Keratinocyte (primary cell): Measurements from ENCODE around the gene YWHAH. TPM values are rescaled to one million over a fixed set of nuclear protein-coding genes. Genes with fewer than 3 reads are reported as not detected.

Experiments used
- DNase-seq: peaks from one replicate; pipeline ENCODE4 v3.0.0-alpha.2; 2011; ENCODE audit warnings: low read depth, missing footprints, low spot score
- FAIRE-seq: peaks from 2 replicates; lab custom pipeline; 2011; peaks lifted over from hg19 to GRCh38; lab: Jason Lieb, UNC
- H2AFZ ChIP-seq: 2 replicates; pipeline ENCODE4 v1.6.0; 2012; ENCODE audit warnings: low read length, control low read depth, inconsistent platforms; ENCODE audit not compliant: control insufficient read depth
- H3K27ac ChIP-seq: 2 replicates; pipeline ENCODE4 v1.5.1; 2011; ENCODE audit warnings: low read length; ENCODE audit not compliant: control insufficient read depth, insufficient read depth
- H3K27me3 ChIP-seq: 3 replicates; pipeline ENCODE4 v1.6.0; 2011; ENCODE audit warnings: low read length; ENCODE audit not compliant: control insufficient read depth, insufficient read depth; ENCODE audit errors: extremely low read depth
- H3K36me3 ChIP-seq, 2 experiments: 2 replicates in 1 of 2; 3 replicates in 1 of 2; pipeline ENCODE4 v1.5.1; 2011; ENCODE audit warnings: low read length in 2 of 2, mild to moderate bottlenecking in 1 of 2; ENCODE audit not compliant: control insufficient read depth in 2 of 2, insufficient read depth in 2 of 2; ENCODE audit errors: extremely low read depth in 1 of 2
- H3K4me1 ChIP-seq: 3 replicates; pipeline ENCODE4 v1.5.1; 2011; ENCODE audit warnings: low read length; ENCODE audit not compliant: control insufficient read depth, insufficient read depth; ENCODE audit errors: extremely low read depth
- H3K4me2 ChIP-seq: 3 replicates; pipeline ENCODE4 v1.6.0; 2011; ENCODE audit warnings: low read depth, low read length; ENCODE audit not compliant: control insufficient read depth, insufficient read depth; ENCODE audit errors: extremely low read depth
- H3K4me3 ChIP-seq, 3 experiments: fragments of 200-600 bp in 1 of 3; sonication (generic) in 1 of 3; 2 replicates in 2 of 3; 3 replicates in 1 of 3; pipeline ENCODE4 v1.5.1; 2011 to 2016; ENCODE audit warnings: low read length in 3 of 3, mild to moderate bottlenecking in 3 of 3, control low read depth in 2 of 3, inconsistent platforms in 1 of 3, low read depth in 1 of 3, mixed read lengths in 1 of 3, mixed run types in 1 of 3, moderate library complexity in 1 of 3; ENCODE audit not compliant: control insufficient read depth in 2 of 3, insufficient read depth in 2 of 3; ENCODE audit errors: extremely low read depth in 1 of 3
- H3K79me2 ChIP-seq: 2 replicates; pipeline ENCODE4 v1.6.0; 2012; ENCODE audit warnings: low read length; ENCODE audit not compliant: control insufficient read depth, insufficient read depth
- H3K9ac ChIP-seq: 3 replicates; pipeline ENCODE4 v1.6.0; 2011; ENCODE audit warnings: low read length; ENCODE audit not compliant: control insufficient read depth, insufficient read depth; ENCODE audit errors: extremely low read depth
- H3K9me1 ChIP-seq: 3 replicates; pipeline ENCODE4 v1.6.0; 2011; ENCODE audit warnings: low read length; ENCODE audit not compliant: control insufficient read depth, insufficient read depth; ENCODE audit errors: extremely low read depth
- H3K9me3 ChIP-seq: 2 replicates; pipeline ENCODE4 v1.5.1; 2012; ENCODE audit warnings: low read depth, low read length; ENCODE audit not compliant: control insufficient read depth
- H4K20me1 ChIP-seq: 3 replicates; pipeline ENCODE4 v1.6.0; 2011; ENCODE audit warnings: low read length; ENCODE audit not compliant: control insufficient read depth, insufficient read depth; ENCODE audit errors: extremely low read depth
- CTCF ChIP-seq, 3 experiments: IDR thresholded peaks in 1 of 3; conservative IDR thresholded peaks in 1 of 3; optimal IDR thresholded peaks in 1 of 3; 2 replicates in 2 of 3; 3 replicates in 1 of 3; pipeline versions ENCODE3 to v1.5.1; 2011; ENCODE audit warnings: low read length in 3 of 3, mild to moderate bottlenecking in 3 of 3, moderate library complexity in 2 of 3, control low read depth in 1 of 3, inconsistent platforms in 1 of 3; ENCODE audit not compliant: insufficient read depth in 2 of 3; ENCODE audit errors: extremely low read depth in 1 of 3
- EZH2 ChIP-seq: IDR thresholded peaks from one replicate; pipeline ENCODE4 v1.6.1; 2012; ENCODE audit warnings: inconsistent platforms, mild to moderate bottlenecking, low read length, moderate library complexity
- dilution Hi-C: fragments of 300-500 bp; cut with MboI; formaldehyde crosslinking; loops from one replicate; pipeline ENCODE4 v1.7.0; 2020; ENCODE audit warnings: low sequenced_read_pairs; ENCODE audit not compliant: extremely low pct_ligation_motif_present
- polyA plus RNA-seq, 5 experiments: library from polyadenylated mRNA; depleted of rRNA in 3 of 5; stranded (reverse) in 3 of 5; stranded (forward) in 1 of 5; unstranded in 1 of 5; fragments of >200 nt; gene quantifications; 1 replicate in 1 of 5; 2 replicates in 3 of 5; 3 replicates in 1 of 5; pipeline versions ENCODE4 v1.2.1 to v1.2.3, GENCODE V29; 2011 to 2012; ENCODE audit warnings: missing spikeins in 2 of 5, low read depth in 1 of 5, low replicate concordance in 1 of 5

The YWHAH gene
- polyA plus RNA-seq, 1 donor (not counting 4 experiments of a cell fraction or from before 2014, with no cell fraction given), result 108 TPM

- Histone ChIP-seq H3K27ac (peak overlapping the region; percentile 91), H3K9me3 (no peaks in the 10 kb centered on the region), H3K27me3 (no peaks in the 10 kb centered on the region), H4K20me1 (peaks cover 16% of the 10 kb centered on the region), H3K4me3 (peak overlapping the region; percentile 94 to 98 (median 94)), H3K4me1 (peaks cover 27% of the 10 kb centered on the region), H3K9ac (peak overlapping the region; percentile 95), H2AFZ (peak overlapping the region; percentile 49), H3K9me1 (no peaks in the 10 kb centered on the region), H3K4me2 (peak overlapping the region; percentile 99), H3K79me2 (peaks cover 54% of the 10 kb centered on the region), H3K36me3 (peaks cover 10 to 29% of the 10 kb centered on the region in 2 experiments)
- dilution Hi-C loops, result no loop called here
- DNase-seq (no peak), FAIRE-seq (peak; percentile 29)
- peak in 1 of 3 experiments; percentile 9 for TF ChIP-seq CTCF (optimal IDR thresholded peaks at IDR 0.05 in 1 of 3, IDR thresholded peaks at IDR 0.05 in 1 of 3, conservative IDR thresholded peaks at IDR 0.05 in 1 of 3; ENCODE audit: extremely low read depth in 1 of 3, insufficient read depth in 2 of 3, low read length in 3 of 3)
- TF ChIP-seq EZH2, result no peak
Observed at GRCh38 chr22:31944700-31945442, 536 bp downstream of the YWHAH start.

- peak overlapping the region; percentile 94 to 98 (median 94) for H3K4me3 ChIP-seq
- peak overlapping the region; percentile 95 for H3K9ac ChIP-seq
- H4K20me1 ChIP-seq, result peaks cover 16% of the 10 kb centered on the region
- dilution Hi-C loops, result no loop called here
- DNase-seq (no peak), FAIRE-seq (peak; percentile 74)
- peaks cover 60% of the 10 kb centered on the region for H3K79me2 ChIP-seq
- peak overlapping the region; percentile 99 for H3K4me2 ChIP-seq
- peak overlapping the region; percentile 36 for H2AFZ ChIP-seq
- peak overlapping the region; percentile 91 for H3K27ac ChIP-seq
- TF ChIP-seq CTCF (optimal IDR thresholded peaks at IDR 0.05 in 1 of 3, IDR thresholded peaks at IDR 0.05 in 1 of 3, conservative IDR thresholded peaks at IDR 0.05 in 1 of 3; ENCODE audit: extremely low read depth in 1 of 3, insufficient read depth in 2 of 3, low read length in 3 of 3) (no peak), EZH2 (no peak)
- peaks cover 14 to 32% of the 10 kb centered on the region in 2 experiments for H3K36me3 ChIP-seq
- H3K9me3 ChIP-seq, result no peaks in the 10 kb centered on the region
- H3K27me3 ChIP-seq, result no peaks in the 10 kb centered on the region
- peaks cover 27% of the 10 kb centered on the region for H3K4me1 ChIP-seq
- no peaks in the 10 kb centered on the region for H3K9me1 ChIP-seq
Observed at GRCh38 chr22:31945443-31945855, 1.1 kb downstream of the YWHAH start.
